Measurements from ENCODE around the gene SELENBP1. TPM values are rescaled to one million over a fixed set of nuclear protein-coding genes. Genes with fewer than 3 reads are reported as not detected.

SELENBP1 gene
- total RNA-seq, 1 experiment from 2014 or later, result 11.6 TPM

- Mint-ChIP-seq H3K27me3 (ENCODE audit: insufficient read depth, unreplicated experiment) (no peaks in the 10 kb centered on the region), H3K36me3 (ENCODE audit: insufficient read depth, unreplicated experiment) (peaks cover 7% of the 10 kb centered on the region), H3K4me1 (ENCODE audit: insufficient read depth, unreplicated experiment) (peaks cover 25% of the 10 kb centered on the region), H3K4me3 (ENCODE audit: unreplicated experiment) (no peak overlapping the region), H3K9me3 (ENCODE audit: unreplicated experiment) (no peaks in the 10 kb centered on the region), H3K27ac (ENCODE audit: low read depth, unreplicated experiment) (no peak overlapping the region)
- intact Hi-C loops (cut with micrococcal nuclease), result no loop called here
- ChIA-PET CTCF (interaction anchor here (0.7 to 4.4 kb wide), 7 partner anchors 10 to 466 kb away, joined by 3 to 28 read pairs (median 4); no protein-coding TSS in a partner anchor), POLR2A (interaction anchor here (0.8 to 4.5 kb wide), 5 partner anchors 12 to 29 kb away, joined by 3 to 60 read pairs (median 5); partner anchors contain the start of gene PSMB4)
- DNase-seq (ENCODE audit: unreplicated experiment), result no peak
- TF ChIP-seq, protein P1, sequence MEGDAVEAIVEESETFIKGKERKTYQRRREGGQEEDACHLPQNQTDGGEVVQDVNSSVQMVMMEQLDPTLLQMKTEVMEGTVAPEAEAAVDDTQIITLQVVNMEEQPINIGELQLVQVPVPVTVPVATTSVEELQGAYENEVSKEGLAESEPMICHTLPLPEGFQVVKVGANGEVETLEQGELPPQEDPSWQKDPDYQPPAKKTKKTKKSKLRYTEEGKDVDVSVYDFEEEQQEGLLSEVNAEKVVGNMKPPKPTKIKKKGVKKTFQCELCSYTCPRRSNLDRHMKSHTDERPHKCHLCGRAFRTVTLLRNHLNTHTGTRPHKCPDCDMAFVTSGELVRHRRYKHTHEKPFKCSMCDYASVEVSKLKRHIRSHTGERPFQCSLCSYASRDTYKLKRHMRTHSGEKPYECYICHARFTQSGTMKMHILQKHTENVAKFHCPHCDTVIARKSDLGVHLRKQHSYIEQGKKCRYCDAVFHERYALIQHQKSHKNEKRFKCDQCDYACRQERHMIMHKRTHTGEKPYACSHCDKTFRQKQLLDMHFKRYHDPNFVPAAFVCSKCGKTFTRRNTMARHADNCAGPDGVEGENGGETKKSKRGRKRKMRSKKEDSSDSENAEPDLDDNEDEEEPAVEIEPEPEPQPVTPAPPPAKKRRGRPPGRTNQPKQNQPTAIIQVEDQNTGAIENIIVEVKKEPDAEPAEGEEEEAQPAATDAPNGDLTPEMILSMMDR (IDR thresholded peaks at IDR 0.05; ENCODE audit: unreplicated experiment), result no peak
- BruUV-seq (replicated peaks), result no TSS peak
Measured at GRCh38 chr1:151370211-151370911, 2.1 kb downstream of the SELENBP1 start.

DNA sequence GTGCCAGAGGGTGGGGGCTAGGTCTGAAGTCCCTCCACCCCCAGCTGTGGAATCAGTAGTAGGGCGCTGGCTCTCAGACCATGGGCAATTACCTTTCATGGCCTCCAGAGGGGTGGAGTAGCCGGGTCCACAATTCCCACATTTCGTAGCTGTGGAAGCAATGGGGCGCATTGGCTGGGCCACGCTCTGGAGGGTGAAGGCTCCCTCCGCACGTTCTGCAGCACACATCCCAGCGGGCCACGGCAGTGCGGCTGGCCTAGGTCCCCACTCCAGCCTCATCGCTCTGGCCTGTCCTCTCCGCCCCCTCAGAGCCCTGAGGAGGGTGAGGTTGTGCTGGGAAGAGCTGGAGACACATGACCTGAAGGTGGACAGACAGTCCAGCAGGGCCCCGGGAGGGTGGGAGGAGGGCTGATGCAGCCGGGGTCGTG is 2.9 kb downstream of the SELENBP1 start:
- H3K27me3 Mint-ChIP-seq (ENCODE audit: insufficient read depth, unreplicated experiment), result no peaks in the 10 kb centered on the region
- no peak overlapping the region for H3K27ac Mint-ChIP-seq (ENCODE audit: low read depth, unreplicated experiment)
- H3K4me1 Mint-ChIP-seq (ENCODE audit: insufficient read depth, unreplicated experiment), result peaks cover 25% of the 10 kb centered on the region
- TF ChIP-seq, protein P1 (IDR thresholded peaks at IDR 0.05; ENCODE audit: unreplicated experiment), result no peak
- H3K4me3 Mint-ChIP-seq (ENCODE audit: unreplicated experiment), result no peak overlapping the region
- intact Hi-C loops (cut with micrococcal nuclease), result no loop called here
- DNase-seq (ENCODE audit: unreplicated experiment), result no peak
- POLR2A ChIA-PET, result interaction anchor here (0.6 to 4.5 kb wide), 5 partner anchors 11 to 75 kb away, joined by 3 to 60 read pairs (median 3); partner anchors contain the start of gene PSMB4
- H3K9me3 Mint-ChIP-seq (ENCODE audit: unreplicated experiment), result no peaks in the 10 kb centered on the region
- CTCF ChIA-PET, result interaction anchor here (0.7 to 4.4 kb wide), 5 partner anchors 15 to 467 kb away, joined by 3 to 28 read pairs (median 4); no protein-coding TSS in a partner anchor
- peaks cover 11% of the 10 kb centered on the region for H3K36me3 Mint-ChIP-seq (ENCODE audit: insufficient read depth, unreplicated experiment)
- no TSS peak for BruUV-seq (replicated peaks)

DNA sequence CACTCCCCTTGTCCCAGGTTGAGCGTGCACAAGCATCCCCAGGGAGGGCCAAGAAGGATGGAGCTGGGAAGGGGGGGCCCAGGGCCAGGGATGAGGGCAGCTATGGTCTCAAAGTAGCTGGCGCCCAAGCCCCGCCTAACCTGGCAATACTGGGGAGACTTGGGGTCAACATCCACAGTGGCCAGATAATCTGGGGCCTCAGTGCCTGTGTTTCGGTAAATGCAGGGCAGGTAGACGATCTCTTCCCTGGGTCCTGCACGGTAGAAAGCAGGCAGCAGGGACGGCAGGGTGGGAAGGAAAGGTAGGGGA is 3.2 kb downstream of the SELENBP1 start:
- ChIA-PET CTCF (interaction anchor here (0.9 to 4.4 kb wide), 4 partner anchors 16 to 59 kb away, joined by 3 to 28 read pairs (median 4); no protein-coding TSS in a partner anchor), POLR2A (interaction anchor here (0.6 to 4.5 kb wide), 6 partner anchors 15 to 74 kb away, joined by 3 to 60 read pairs (median 4); partner anchors contain the start of gene PSMB4)
- TF ChIP-seq, protein P1 (IDR thresholded peaks at IDR 0.05; ENCODE audit: unreplicated experiment), result no peak
- no peak overlapping the region for H3K4me3 Mint-ChIP-seq (ENCODE audit: unreplicated experiment)
- peaks cover 11% of the 10 kb centered on the region for H3K36me3 Mint-ChIP-seq (ENCODE audit: insufficient read depth, unreplicated experiment)
- no peak overlapping the region for H3K27ac Mint-ChIP-seq (ENCODE audit: low read depth, unreplicated experiment)
- intact Hi-C loops (cut with micrococcal nuclease), result no loop called here
- H3K4me1 Mint-ChIP-seq (ENCODE audit: insufficient read depth, unreplicated experiment), result peaks cover 25% of the 10 kb centered on the region
- no peaks in the 10 kb centered on the region for H3K27me3 Mint-ChIP-seq (ENCODE audit: insufficient read depth, unreplicated experiment)
- no TSS peak for BruUV-seq (replicated peaks)
- H3K9me3 Mint-ChIP-seq (ENCODE audit: unreplicated experiment), result no peaks in the 10 kb centered on the region
- no peak for DNase-seq (ENCODE audit: unreplicated experiment)

Data from MCF 10A (cell line).